Chondrocyte (in vitro differentiated cells): Measurements from ENCODE around the gene MCFD2. TPM values are rescaled to one million over a fixed set of nuclear protein-coding genes. Genes with fewer than 3 reads are reported as not detected.

Experiments used
- DNase-seq: peaks from one replicate; pipeline ENCODE4 v3.0.0; 2021; ENCODE audit warnings: mixed read lengths, low spot score
- H3K27ac Mint-ChIP-seq: one replicate; pipeline ENCODE4 v1.8.0; 2021; ENCODE audit warnings: mild to moderate bottlenecking, moderate library complexity, mixed read lengths; ENCODE audit not compliant: unreplicated experiment
- H3K27me3 Mint-ChIP-seq: 2 replicates; pipeline ENCODE4 v1.8.0; 2021; ENCODE audit warnings: low read depth, mixed read lengths
- H3K36me3 Mint-ChIP-seq: 2 replicates; pipeline ENCODE4 v1.8.0; 2021; ENCODE audit warnings: low read depth, mixed read lengths
- H3K4me1 Mint-ChIP-seq: 2 replicates; pipeline ENCODE4 v1.8.0; 2021; ENCODE audit warnings: low read depth, mild to moderate bottlenecking, mixed read lengths
- H3K4me3 Mint-ChIP-seq: one replicate; pipeline ENCODE4 v1.8.0; 2021; ENCODE audit warnings: mild to moderate bottlenecking, moderate library complexity, mixed read lengths; ENCODE audit not compliant: unreplicated experiment
- H3K9me3 Mint-ChIP-seq: 2 replicates; pipeline ENCODE4 v1.8.0; 2021; ENCODE audit warnings: low read depth, mixed read lengths
- CTCF ChIP-seq: fragments of 200-600 bp; sonication (generic); IDR thresholded peaks from 2 replicates; pipeline ENCODE4 v1.5.0; 2021; ENCODE audit warnings: antibody characterized with exemption, mild to moderate bottlenecking, moderate library complexity
- total RNA-seq: library from RNA; stranded (reverse); gene quantifications from 3 replicates; pipeline ENCODE4 v1.2.1, GENCODE V29; 2021

Gene MCFD2
- total RNA-seq, 1 donor from 2014 or later, result 95.0 TPM

DNA sequence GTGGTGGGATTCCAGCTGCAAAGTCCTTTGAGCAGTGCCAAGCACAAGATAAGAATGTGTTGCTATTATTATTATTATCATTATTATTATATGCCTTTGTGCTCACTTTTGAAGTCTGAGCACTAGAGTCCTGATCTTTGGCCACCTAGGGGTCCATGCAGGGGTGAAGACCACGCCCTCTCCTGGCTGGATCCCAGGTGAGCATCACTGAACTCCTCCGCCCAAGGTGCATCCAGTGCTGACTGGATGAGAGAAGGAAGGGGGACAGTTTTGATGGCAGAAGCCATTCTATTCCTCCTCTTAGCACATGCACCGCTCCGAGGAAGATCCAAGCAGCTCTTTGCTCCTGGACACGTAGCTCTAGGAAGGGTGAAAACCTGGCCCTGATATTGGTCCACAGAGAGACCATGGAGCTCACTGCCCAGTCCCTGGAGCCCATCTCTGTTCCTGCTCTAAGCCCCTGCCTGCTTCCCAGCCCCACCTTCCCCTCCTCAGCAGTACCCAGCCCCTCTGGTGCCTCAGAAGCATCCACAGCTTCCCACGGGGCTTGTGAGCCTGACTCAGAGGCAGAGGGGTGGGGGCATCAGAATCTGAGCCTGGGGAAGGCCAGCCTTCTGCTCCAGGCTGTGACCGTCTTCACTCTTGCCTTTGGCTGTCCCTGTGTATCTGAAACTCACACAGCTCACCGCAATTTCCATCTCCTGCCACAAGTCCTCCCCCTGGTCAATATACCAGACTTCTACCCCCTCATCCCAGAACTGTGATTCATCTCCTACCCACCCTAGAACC is 45.4 kb downstream of the MCFD2 start:
- no peak for DNase-seq
- H3K4me1 Mint-ChIP-seq, result peaks cover 49% of the 10 kb centered on the region
- H3K9me3 Mint-ChIP-seq, result no peaks in the 10 kb centered on the region
- H3K36me3 Mint-ChIP-seq, result no peaks in the 10 kb centered on the region
- TF ChIP-seq CTCF, result no peak
- H3K4me3 Mint-ChIP-seq, result no peak overlapping the region
- peak overlapping the region; percentile 58 for H3K27ac Mint-ChIP-seq
- H3K27me3 Mint-ChIP-seq, result no peaks in the 10 kb centered on the region

DNA sequence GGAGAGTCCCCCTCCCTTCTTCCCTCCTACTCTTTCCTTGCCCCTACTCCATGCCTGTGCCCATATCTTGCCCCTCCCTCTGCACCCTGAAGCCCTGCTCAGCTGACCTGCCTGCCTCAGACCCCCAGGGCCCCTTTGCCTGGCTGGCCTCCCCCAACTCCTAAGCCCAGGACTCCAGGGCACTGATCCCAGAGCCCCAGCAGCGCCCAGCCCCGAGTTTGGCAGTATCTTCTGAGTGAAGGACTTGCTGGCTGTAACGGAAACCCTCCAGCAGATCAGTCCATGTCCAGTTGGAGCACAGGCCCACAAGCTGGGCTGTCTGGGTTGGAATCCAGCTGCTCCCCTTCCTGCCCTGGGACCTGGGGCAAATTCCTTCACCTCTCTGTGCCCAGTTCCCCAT is 46.0 kb downstream of the MCFD2 start:
- Mint-ChIP-seq H3K36me3 (no peaks in the 10 kb centered on the region), H3K9me3 (peaks cover 5% of the 10 kb centered on the region), H3K27ac (no peak overlapping the region), H3K27me3 (no peaks in the 10 kb centered on the region), H3K4me3 (no peak overlapping the region), H3K4me1 (peaks cover 43% of the 10 kb centered on the region)
- no peak for DNase-seq
- no peak for TF ChIP-seq CTCF

DNA sequence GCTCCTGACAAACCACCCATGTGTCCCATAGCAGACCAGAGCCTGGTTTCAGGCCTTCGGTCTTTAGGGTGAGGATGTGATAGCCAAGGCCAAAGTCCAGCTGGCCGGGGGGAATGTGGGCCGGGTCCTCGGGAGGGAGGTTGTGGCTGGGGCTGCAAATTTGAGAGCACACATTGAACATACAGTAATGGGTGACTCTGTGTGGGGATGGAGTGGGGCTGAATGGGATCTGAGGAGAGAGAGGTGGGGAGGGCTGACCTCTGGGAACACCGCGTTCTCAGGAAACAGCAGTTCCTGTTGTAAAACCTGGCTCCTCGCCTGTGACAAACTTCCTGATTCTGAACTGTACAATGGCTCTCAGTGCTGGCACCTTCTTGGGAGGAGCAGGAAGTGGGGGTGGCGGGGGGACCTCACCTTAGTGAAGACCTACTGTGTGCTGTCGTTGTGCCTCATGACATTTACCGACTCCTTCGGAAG is 48.8 kb downstream of the MCFD2 start:
- H3K9me3 Mint-ChIP-seq, result peaks cover 8% of the 10 kb centered on the region
- no peaks in the 10 kb centered on the region for H3K36me3 Mint-ChIP-seq
- no peak overlapping the region for H3K27ac Mint-ChIP-seq
- H3K4me1 Mint-ChIP-seq, result peaks cover 37% of the 10 kb centered on the region
- TF ChIP-seq CTCF, result no peak
- no peaks in the 10 kb centered on the region for H3K27me3 Mint-ChIP-seq
- no peak for DNase-seq
- H3K4me3 Mint-ChIP-seq, result no peak overlapping the region

DNA sequence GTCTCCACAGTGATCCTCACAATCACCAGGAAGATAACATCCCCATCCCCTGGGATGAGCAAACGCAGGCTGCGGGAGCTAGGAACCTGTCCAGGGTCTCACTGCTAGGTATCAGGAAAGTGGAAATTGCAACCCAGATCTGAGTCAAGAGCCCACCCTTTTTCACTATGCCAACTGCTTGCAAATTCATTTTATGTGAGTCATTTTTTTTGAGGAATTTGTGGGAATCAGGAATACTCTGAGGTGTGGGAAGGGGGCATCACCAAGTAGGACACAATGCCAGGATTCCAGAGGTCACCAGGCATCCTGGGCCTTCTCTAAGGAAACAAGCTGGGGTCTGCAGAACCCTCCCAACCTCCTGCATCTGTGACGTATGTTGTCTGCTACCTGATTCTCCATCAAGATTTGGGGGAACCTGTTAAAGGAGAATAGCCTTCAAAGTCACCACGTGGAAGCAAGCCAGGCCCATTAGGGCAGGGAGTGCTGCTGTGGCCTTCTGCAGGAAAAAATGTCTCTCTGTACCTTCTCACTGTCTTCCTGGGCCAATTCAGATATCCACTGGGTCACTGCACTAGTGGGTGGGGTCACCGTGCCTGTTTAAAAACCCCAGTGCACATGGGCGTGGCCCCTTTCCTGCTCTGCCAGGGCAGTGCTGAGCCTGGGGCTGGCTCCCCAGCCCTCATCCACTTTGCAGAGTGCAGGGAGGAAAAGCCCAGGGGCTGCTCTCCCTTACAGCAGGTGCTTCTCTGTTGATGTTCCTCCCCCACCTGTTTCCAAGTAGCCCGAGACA is 50.2 kb downstream of the MCFD2 start:
- peaks cover 32% of the 10 kb centered on the region for H3K4me1 Mint-ChIP-seq
- H3K27me3 Mint-ChIP-seq, result no peaks in the 10 kb centered on the region
- DNase-seq, result no peak
- H3K36me3 Mint-ChIP-seq, result no peaks in the 10 kb centered on the region
- H3K9me3 Mint-ChIP-seq, result peaks cover 8% of the 10 kb centered on the region
- TF ChIP-seq CTCF, result no peak
- no peak overlapping the region for H3K27ac Mint-ChIP-seq
- H3K4me3 Mint-ChIP-seq, result no peak overlapping the region

DNA sequence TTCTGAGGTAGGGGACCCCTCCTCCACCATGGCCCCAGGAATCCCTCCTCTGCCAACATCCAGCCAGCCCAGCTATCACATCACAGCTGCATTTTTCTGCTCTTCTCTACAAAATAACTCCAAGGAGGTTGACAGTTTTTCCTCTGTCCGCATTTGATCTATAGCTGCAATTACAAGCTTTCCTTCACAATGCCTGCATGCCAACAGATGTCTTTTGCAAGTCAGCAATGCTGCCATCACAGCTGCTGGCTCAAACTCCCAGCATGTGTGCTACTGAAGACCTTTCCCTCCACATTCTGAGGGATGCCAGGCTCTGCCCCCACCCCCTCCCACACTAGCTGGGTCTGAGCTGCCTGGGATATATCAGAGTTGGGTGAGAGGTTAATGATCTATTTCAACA is 51.7 kb downstream of the MCFD2 start:
- no peaks in the 10 kb centered on the region for H3K36me3 Mint-ChIP-seq
- no peak for DNase-seq
- no peak overlapping the region for H3K4me3 Mint-ChIP-seq
- peaks cover 8% of the 10 kb centered on the region for H3K9me3 Mint-ChIP-seq
- no peak overlapping the region for H3K27ac Mint-ChIP-seq
- H3K4me1 Mint-ChIP-seq, result peaks cover 32% of the 10 kb centered on the region
- TF ChIP-seq CTCF, result no peak
- no peaks in the 10 kb centered on the region for H3K27me3 Mint-ChIP-seq
